ENCODE results near the gene PRKG1. TPM values are rescaled to one million over a fixed set of nuclear protein-coding genes. Genes with fewer than 3 reads are reported as not detected.

The PRKG1 gene
- total and polyA plus RNA-seq, 2 experiments from 2014 or later = 18.2 to 21.1 TPM

GRCh38 chr10:52319926-52320325 lies 1245.6 kb downstream of the PRKG1 start:
- Mint-ChIP-seq H3K27ac (no peak overlapping the region), H3K27me3 (ENCODE audit: insufficient read depth, low read depth, poor library complexity) (peaks cover 17% of the 10 kb centered on the region), H3K9me3 (no peaks in the 10 kb centered on the region), H3K4me1 (peaks cover 3% of the 10 kb centered on the region; the same call in 1 of the 3 replicates), H3K36me3 (ENCODE audit: low read depth) (no peaks in the 10 kb centered on the region), H3K4me3 (no peak overlapping the region)
- ATAC-seq (no peak), DNase-seq (ENCODE audit: low spot score) (no peak)
- Histone ChIP-seq H3K79me2 (replicated peaks; ENCODE audit: insufficient read depth) (no peaks in the 10 kb centered on the region), H3K27me3 (ENCODE audit: insufficient read depth) (peaks cover 32% of the 10 kb centered on the region), H3K36me3 (ENCODE audit: insufficient read depth) (no peaks in the 10 kb centered on the region), H3K4me2 (no peak overlapping the region), H2AFZ (no peak overlapping the region), H4K20me1 (replicated peaks; ENCODE audit: insufficient read depth) (0 out of 2 replicates have a peak, but pooled peaks cover 4% of the 10 kb centered on the region), H3F3A (replicated peaks; ENCODE audit: low read depth) (no peaks in the 10 kb centered on the region), H3K4me3 (no peak overlapping the region), H3K4me1 (ENCODE audit: insufficient read depth) (no peaks in the 10 kb centered on the region), H3K9me2 (ENCODE audit: insufficient read depth) (no peaks in the 10 kb centered on the region), H3K27ac (ENCODE audit: low read depth) (no peak overlapping the region)
- no peak for TF ChIP-seq ZNF331 (CRISPR knock-in tag; IDR thresholded peaks at IDR 0.05; ENCODE audit: low read depth)
- TF ChIP-seq REST (IDR thresholded peaks at IDR 0.05; ENCODE audit: unreplicated experiment) = no peak
- TF ChIP-seq EZH2phosphoT487 (IDR thresholded peaks at IDR 0.05; ENCODE audit: unreplicated experiment) = no peak
- TF ChIP-seq CREB1 (CRISPR knock-in tag; IDR thresholded peaks at IDR 0.05; ENCODE audit: low read depth) = no peak
- TF ChIP-seq POLR2AphosphoS5 (IDR thresholded peaks at IDR 0.05; ENCODE audit: low read depth) = no peak
- TF ChIP-seq ZNF462 (CRISPR knock-in tag; IDR thresholded peaks at IDR 0.05) = no peak
- TF ChIP-seq JUNB (IDR thresholded peaks at IDR 0.05; ENCODE audit: unreplicated experiment) = no peak
- TF ChIP-seq EZH2 (IDR thresholded peaks at IDR 0.05; ENCODE audit: low read depth, unreplicated experiment) = no peak
- no peak for TF ChIP-seq ZNF114 (CRISPR knock-in tag; IDR thresholded peaks at IDR 0.05)
- TF ChIP-seq ETS1 (IDR thresholded peaks at IDR 0.05) = no peak
- no peak for TF ChIP-seq STAT1 (IDR thresholded peaks at IDR 0.05; ENCODE audit: unreplicated experiment)
- TF ChIP-seq CTCF (conservative IDR thresholded peaks at IDR 0.05; ENCODE audit: low read depth in 2 of 2) = no peak
- TF ChIP-seq NANOG (IDR thresholded peaks at IDR 0.05; ENCODE audit: borderline replicate concordance) = no peak

Measured in GM23338 (cell line).